Endodermal cell (in vitro differentiated cells): ENCODE results near the gene RAE1. TPM values are rescaled to one million over a fixed set of nuclear protein-coding genes. Genes with fewer than 3 reads are reported as not detected.

Experiments used
- DNase-seq: peaks from one replicate; pipeline ENCODE4 v3.0.0-alpha.2; 2017
- H3K27ac ChIP-seq: 2 replicates; pipeline ENCODE4 v1.5.1; 2013; ENCODE audit warnings: mild to moderate bottlenecking, low read depth, low read length, moderate library complexity
- H3K27me3 ChIP-seq: 2 replicates; pipeline ENCODE4 v1.6.1; 2013; ENCODE audit warnings: mild to moderate bottlenecking, low read length, moderate library complexity; ENCODE audit not compliant: insufficient read depth, control insufficient read depth, poor library complexity, severe bottlenecking
- H3K36me3 ChIP-seq: 2 replicates; pipeline ENCODE4 v1.7.0; 2013; ENCODE audit warnings: mild to moderate bottlenecking, low read length, moderate library complexity; ENCODE audit not compliant: control insufficient read depth, insufficient read depth
- H3K4me1 ChIP-seq: one replicate; pipeline ENCODE4 v1.7.0; 2013; ENCODE audit warnings: low read length; ENCODE audit not compliant: control insufficient read depth, insufficient read depth
- H3K4me3 ChIP-seq: 2 replicates; pipeline ENCODE4 v1.5.1; 2013; ENCODE audit warnings: mild to moderate bottlenecking, low read length, moderate library complexity
- H3K9ac ChIP-seq: 2 replicates; pipeline ENCODE4 v1.6.1; 2013; ENCODE audit warnings: mild to moderate bottlenecking, low read length, moderate library complexity; ENCODE audit not compliant: poor library complexity, severe bottlenecking; ENCODE audit errors: extremely low read depth
- H3K9me3 ChIP-seq: 2 replicates; pipeline ENCODE4 v1.6.1; 2013; ENCODE audit warnings: mild to moderate bottlenecking, low read length, moderate library complexity; ENCODE audit not compliant: control insufficient read depth
- H3K27ac Mint-ChIP-seq: 2 replicates; pipeline ENCODE4 v1.8.0; 2020; ENCODE audit warnings: mixed read lengths
- H3K27me3 Mint-ChIP-seq: 2 replicates; pipeline ENCODE4 v1.8.0; 2021; ENCODE audit warnings: mild to moderate bottlenecking, mixed read lengths; ENCODE audit not compliant: insufficient read depth
- H3K36me3 Mint-ChIP-seq: 2 replicates; pipeline ENCODE4 v1.8.0; 2020; ENCODE audit warnings: low read depth, mixed read lengths
- H3K4me1 Mint-ChIP-seq: 2 replicates; pipeline ENCODE4 v1.8.0; 2020; ENCODE audit warnings: mixed read lengths
- H3K4me3 Mint-ChIP-seq: 2 replicates; pipeline ENCODE4 v1.8.0; 2020; ENCODE audit warnings: mild to moderate bottlenecking, moderate library complexity, mixed read lengths
- H3K9me3 Mint-ChIP-seq: 2 replicates; pipeline ENCODE4 v1.8.0; 2020; ENCODE audit warnings: mild to moderate bottlenecking, mixed read lengths
- WGBS, 2 experiments: methylation state at CpG; one replicate each; pipeline versions ENCODE4 v1.1.5 to v1.1.7; 2013; ENCODE audit warnings: missing lambda C conversion rate in 2 of 2, mixed read lengths in 1 of 2; ENCODE audit not compliant: insufficient coverage in 1 of 2, insufficient read length in 1 of 2; 5-methylcytosine and 5-hydroxymethylcytosine counted together
- microRNA-seq: library from miRNA; unstranded; fragments of <30 nt; microRNA quantifications from one replicate; pipeline ENCODE4 v1.2.0, GENCODE V29; 2020; ENCODE audit warnings: borderline microRNAs expressed
- total RNA-seq, 2 donors: library from RNA; stranded (reverse); fragmentation: NEBNext Ultra II Directional in 1 of 2; extraction: Animal tissue kit (Norgen Biotek cat#: 25700) in 1 of 2; gene quantifications; 2 replicates in 1 of 2; 3 replicates in 1 of 2; pipeline ENCODE4 v1.2.1, GENCODE V29; 2021
- TF ChIP-seq, protein P1 (sequence below): fragments of 200-600 bp; sonication (generic); conservative IDR thresholded peaks from 2 replicates; pipeline ENCODE4 v1.5.0; 2021; ENCODE audit warnings: antibody characterized with exemption, mild to moderate bottlenecking

The RAE1 gene
- total RNA-seq, 2 donors from 2014 or later = 41.2 to 43.8 TPM

GRCh38 chr20:57426271-57426689, 75.2 kb downstream of the RAE1 start:
- Mint-ChIP-seq H3K27ac (no peak overlapping the region), H3K9me3 (no peaks in the 10 kb centered on the region), H3K4me1 (peaks cover 4% of the 10 kb centered on the region), H3K36me3 (no peaks in the 10 kb centered on the region), H3K27me3 (no peaks in the 10 kb centered on the region), H3K4me3 (no peak overlapping the region)
- H3K9ac ChIP-seq = no peak overlapping the region
- H3K27ac ChIP-seq = no peak overlapping the region
- DNase-seq = no peak
- no peaks in the 10 kb centered on the region for H3K27me3 ChIP-seq
- H3K4me3 ChIP-seq = no peak overlapping the region
- WGBS, 2 experiments = 89 to 93% methylated on average over 12 to 13 of the region's 13 CpGs
- no peaks in the 10 kb centered on the region for H3K36me3 ChIP-seq
- H3K9me3 ChIP-seq = no peaks in the 10 kb centered on the region
- H3K4me1 ChIP-seq = no peaks in the 10 kb centered on the region
- TF ChIP-seq, protein P1, sequence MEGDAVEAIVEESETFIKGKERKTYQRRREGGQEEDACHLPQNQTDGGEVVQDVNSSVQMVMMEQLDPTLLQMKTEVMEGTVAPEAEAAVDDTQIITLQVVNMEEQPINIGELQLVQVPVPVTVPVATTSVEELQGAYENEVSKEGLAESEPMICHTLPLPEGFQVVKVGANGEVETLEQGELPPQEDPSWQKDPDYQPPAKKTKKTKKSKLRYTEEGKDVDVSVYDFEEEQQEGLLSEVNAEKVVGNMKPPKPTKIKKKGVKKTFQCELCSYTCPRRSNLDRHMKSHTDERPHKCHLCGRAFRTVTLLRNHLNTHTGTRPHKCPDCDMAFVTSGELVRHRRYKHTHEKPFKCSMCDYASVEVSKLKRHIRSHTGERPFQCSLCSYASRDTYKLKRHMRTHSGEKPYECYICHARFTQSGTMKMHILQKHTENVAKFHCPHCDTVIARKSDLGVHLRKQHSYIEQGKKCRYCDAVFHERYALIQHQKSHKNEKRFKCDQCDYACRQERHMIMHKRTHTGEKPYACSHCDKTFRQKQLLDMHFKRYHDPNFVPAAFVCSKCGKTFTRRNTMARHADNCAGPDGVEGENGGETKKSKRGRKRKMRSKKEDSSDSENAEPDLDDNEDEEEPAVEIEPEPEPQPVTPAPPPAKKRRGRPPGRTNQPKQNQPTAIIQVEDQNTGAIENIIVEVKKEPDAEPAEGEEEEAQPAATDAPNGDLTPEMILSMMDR = no peak

DNA sequence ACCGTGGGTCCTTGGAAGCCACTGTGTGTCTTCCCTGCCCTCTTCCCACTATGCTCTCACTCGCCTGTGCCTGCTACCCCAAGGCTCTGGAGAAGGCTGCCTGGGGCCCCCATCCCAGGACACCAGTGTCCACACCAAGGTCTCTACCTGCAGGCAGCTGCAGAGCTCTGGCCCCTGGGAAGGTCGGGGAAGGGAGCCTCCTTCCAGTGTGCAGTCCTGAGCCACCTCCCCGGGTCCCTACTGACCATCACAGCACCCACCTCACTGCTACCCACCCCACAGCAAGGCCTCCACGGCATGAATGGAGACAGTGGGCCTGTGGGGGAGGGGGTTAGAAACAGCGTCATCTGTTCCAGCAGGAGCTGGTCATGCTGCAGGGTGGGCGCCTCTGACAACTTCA, 75.8 kb downstream of the RAE1 start:
- no peak for DNase-seq
- no peak overlapping the region for H3K27ac Mint-ChIP-seq
- H3K36me3 Mint-ChIP-seq = no peaks in the 10 kb centered on the region
- no peak overlapping the region for H3K4me3 ChIP-seq
- TF ChIP-seq, protein P1 = no peak
- H3K36me3 ChIP-seq = no peaks in the 10 kb centered on the region
- no peak overlapping the region for H3K4me3 Mint-ChIP-seq
- H3K9ac ChIP-seq = no peak overlapping the region
- 90 to 95% methylated on average over 2 to 5 of the region's 7 CpGs for WGBS, 2 experiments
- H3K4me1 Mint-ChIP-seq = peaks cover 4% of the 10 kb centered on the region
- H3K27me3 Mint-ChIP-seq = no peaks in the 10 kb centered on the region
- H3K27me3 ChIP-seq = no peaks in the 10 kb centered on the region
- H3K9me3 Mint-ChIP-seq = no peaks in the 10 kb centered on the region
- no peak overlapping the region for H3K27ac ChIP-seq
- no peaks in the 10 kb centered on the region for H3K9me3 ChIP-seq
- H3K4me1 ChIP-seq = no peaks in the 10 kb centered on the region

GRCh38 chr20:57428324-57429158, 77.5 kb downstream of the RAE1 start:
- Mint-ChIP-seq H3K27ac (no peak overlapping the region), H3K4me3 (no peak overlapping the region), H3K4me1 (peaks cover 4% of the 10 kb centered on the region), H3K9me3 (no peaks in the 10 kb centered on the region), H3K27me3 (no peaks in the 10 kb centered on the region), H3K36me3 (no peaks in the 10 kb centered on the region)
- no peaks in the 10 kb centered on the region for H3K4me1 ChIP-seq
- WGBS, 2 experiments = 79% methylated on average over 17 to 21 of the region's 21 CpGs
- no peaks in the 10 kb centered on the region for H3K36me3 ChIP-seq
- TF ChIP-seq, protein P1 = no peak
- no peak overlapping the region for H3K4me3 ChIP-seq
- H3K27ac ChIP-seq = no peak overlapping the region
- DNase-seq = no peak
- no peak overlapping the region for H3K9ac ChIP-seq
- H3K9me3 ChIP-seq = no peaks in the 10 kb centered on the region
- no peaks in the 10 kb centered on the region for H3K27me3 ChIP-seq

Small RNAs within 50 kb of the gene (microRNA-seq; reads per million reads assigned to microRNA genes)
- gene MIR4325 = not detected

Other genes starting within 250 kb of the RAE1 start
- 10 to 100 TPM; 45.6 to 49.6 TPM for gene BMP7, start 84.6 kb upstream of the RAE1 start, total RNA-seq
- not detected for gene SPO11, start 21.5 kb upstream of the RAE1 start, total RNA-seq
- 10 to 100 TPM; 29.0 to 30.2 TPM for gene RBM38, start 40.1 kb downstream of the RAE1 start, total RNA-seq
- gene CTCFL, start 173.9 kb downstream of the RAE1 start, total RNA-seq = 1 to 10 TPM in 1 of 2 donors, under 1 TPM in 1; 0.33 to 1.4 TPM
- gene PCK1, start 209.9 kb downstream of the RAE1 start, total RNA-seq = not detected